Iris pigment epithelial cell (primary cell): Measurements from ENCODE around the gene ASPG.

Experiments
- DNase-seq: peaks from one replicate; pipeline ENCODE4 v3.0.0-alpha.2; 2011; ENCODE audit warnings: low read depth

The ASPG gene

DNA sequence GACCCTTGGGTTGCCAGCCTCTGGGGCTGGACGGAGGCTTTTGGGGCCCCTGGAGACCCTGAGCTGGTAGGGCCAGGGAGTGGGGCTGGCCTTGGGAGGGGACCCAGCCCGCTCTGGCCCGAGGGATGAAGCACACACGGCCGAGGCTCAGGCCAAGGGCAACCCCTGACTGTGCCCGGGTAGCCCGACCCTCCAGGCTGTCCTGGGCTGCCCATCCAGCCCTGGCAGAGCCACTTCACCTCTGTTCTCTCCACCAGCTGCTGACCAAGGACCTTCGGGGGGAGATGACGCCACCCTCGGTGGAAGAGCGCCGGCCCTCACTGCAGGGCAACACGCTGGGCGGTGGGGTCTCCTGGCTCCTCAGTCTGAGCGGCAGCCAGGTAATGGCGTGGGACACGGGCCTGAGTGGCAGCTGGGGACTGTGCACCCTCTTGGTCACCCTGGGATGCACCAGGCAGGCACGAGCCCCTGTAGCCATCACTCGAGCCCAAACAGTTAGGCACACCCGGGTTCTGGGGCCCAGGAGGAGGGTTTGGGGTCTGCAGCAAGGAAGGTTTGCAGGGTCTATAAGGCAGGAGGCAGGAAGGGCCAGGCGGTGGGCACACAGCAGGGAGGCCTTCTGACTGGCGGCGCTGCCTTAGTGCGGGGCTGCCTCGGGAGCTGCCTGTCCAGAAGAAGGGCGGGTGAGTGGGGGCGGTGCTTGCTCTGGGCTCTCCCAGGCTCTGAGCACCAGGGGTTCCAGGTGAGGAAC is 19.7 kb downstream of the ASPG start:
- no peak for DNase-seq

DNA sequence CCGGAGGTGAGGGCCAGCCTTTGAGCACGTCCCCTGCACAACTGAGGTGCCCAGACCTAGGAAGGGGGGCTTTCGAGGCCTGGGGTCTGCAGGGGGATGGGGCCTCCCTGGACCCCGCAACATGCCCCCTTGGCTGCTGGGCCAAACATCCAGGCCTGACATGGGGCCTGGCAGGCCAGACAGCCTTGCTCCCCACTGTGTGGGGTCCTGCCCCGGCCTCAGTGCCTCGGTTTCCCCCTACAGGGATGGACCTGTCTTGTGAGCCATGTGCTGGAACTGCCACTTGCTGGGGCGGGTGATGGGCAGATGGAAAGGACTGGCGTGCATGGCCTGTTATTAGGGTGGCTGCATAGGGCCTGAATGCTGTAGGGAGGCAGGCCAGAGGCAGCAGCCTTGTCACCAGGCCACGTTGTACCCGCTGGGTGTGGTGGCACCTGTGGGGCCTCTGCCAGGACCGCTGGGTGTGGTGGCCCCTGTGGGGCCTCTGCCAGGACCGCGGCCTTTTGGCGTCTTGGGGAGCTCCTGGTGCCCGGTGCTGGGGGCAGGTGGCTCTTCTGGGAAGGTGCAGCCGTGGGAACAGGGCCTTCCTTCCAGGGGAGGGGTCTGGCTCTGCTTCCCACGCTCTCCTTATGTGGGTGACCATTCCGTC is 20.4 kb downstream of the ASPG start:
- DNase-seq, result no peak

DNA sequence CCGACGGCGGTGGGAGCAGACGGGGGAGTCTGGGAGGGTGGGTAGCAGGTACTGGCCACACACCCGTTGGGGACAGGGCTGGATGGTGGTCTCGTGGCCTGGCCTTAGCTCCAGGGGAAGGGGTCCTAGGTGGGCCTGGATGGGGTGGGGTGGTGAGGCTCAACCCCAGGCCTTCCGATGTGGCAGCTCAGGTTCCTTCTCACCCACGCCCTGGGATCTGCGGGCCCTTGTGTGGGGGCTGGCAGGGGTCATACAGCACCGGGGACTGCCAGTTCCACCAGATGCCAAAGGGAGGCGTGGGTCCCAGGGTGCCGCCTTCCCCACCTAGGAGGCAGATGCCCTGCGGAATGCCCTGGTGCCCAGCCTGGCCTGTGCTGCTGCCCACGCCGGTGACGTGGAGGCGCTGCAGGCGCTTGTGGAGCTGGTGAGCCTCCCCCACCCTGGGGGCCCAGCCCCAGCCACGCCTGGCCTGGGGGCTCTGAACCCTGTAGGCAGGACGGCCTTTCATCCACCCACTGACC is 21.0 kb downstream of the ASPG start:
- DNase-seq, result no peak

DNA sequence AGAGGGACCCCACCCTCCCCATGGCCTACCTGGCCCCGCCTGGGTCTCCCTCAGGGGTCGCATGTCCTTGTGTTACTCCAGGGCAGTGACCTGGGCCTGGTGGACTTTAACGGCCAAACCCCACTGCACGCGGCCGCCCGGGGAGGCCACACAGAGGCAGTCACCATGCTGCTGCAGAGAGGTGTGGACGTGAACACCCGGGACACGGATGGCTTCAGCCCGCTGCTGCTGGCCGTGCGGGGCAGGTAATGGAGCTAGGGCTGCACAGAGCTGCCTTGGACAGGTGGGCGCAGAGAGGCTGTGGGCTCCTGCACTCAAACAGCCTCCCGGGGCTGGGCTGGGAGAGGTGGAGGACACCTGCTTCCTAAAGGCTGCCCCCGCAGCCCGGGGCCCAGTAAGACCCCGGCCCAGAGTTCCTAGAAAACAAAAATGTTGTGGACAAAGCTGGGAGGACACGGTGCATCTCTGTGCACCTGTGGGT is 21.6 kb downstream of the ASPG start:
- no peak for DNase-seq

DNA sequence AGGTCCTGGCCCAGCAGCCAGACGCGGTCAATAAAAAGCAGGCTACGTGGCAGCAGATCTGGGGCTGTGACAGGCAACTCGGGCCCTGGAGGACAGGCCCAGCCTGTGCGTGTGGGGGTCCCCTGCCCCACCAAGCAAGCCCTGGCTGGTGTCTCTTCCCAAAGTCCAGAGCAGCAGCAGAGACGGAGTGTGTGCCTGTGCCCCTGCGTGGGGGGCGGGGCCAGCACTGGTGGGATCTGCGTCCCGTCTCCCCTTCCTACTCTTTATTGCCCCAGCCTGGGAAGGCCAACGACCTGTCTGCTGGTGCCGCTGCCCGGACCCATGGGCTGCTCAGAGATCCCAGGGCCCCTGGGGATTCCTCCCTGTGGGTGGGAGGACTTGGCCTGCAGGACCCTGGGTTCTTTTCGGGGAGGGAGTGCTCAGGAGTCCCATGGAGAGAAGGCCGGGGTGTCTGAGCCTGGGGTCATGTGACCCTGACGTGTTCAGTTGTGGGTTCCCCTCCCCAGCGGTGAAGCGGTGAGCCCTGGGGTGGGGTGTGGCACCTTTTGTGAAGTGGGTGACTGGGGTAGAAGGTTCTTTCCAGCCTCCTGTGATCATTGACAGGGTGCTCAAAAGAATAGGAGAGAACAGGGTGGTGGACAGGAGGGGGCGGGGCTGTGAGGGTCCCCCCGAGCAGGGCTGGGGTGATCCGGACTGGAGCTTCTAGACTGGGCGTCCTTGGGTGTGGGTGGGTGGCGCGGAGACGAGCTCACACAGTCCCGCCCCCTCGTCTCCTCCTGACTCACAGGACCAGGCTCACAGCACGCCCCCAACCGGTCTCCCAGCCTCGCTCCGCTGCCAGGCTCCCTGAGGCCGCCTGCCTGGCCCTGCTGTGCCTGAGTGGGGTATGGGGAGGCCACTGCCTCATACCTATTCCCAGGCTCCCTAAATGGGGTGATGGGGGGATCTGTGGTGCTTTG is 22.4 kb downstream of the ASPG start:
- no peak for DNase-seq

DNA sequence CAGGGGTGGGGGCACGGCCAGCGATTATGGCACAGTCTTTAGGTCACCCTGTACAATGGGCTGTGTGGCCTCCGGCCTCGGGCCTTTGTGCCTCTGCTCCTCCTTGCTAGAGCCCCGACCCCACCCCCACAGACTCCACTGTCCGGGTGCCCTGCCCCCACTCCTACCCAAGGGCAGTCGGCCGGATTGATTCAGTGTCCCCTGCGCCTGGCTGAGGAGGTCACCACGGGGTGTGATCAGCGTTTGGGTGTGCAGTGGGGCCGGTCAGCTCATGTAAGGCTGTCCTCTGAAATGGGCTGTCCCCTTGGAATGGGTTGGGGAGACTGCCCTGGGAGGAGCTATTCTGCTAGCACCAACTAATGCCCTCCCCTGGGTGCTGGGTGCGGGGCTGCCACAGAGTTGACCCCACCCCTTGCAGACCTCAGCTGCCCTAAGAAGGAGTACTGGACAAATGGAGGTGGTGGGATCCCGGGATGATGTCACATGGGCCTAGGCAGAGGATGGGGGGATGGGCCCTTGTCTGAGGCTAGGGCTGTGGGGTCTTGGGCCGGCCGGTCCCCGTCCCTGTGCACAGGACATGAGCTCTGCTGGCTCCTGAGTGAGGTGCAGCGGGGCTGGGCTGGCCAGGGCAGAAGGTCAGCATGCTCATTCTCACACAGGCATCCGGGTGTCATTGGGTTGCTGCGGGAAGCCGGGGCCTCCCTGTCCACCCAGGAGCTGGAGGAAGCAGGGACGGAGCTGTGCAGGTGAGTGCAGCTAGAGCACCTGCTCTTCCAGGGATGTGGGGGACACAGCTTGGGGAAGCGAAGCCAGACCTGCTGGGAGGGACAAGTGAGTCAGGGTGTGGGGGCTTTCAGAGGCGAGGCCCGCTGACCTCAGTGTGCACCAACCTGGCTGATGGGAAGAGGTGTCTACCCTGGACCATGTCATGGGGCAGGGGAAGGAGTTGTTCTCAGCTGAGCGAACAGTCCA is 23.4 kb downstream of the ASPG start:
- no peak for DNase-seq

DNA sequence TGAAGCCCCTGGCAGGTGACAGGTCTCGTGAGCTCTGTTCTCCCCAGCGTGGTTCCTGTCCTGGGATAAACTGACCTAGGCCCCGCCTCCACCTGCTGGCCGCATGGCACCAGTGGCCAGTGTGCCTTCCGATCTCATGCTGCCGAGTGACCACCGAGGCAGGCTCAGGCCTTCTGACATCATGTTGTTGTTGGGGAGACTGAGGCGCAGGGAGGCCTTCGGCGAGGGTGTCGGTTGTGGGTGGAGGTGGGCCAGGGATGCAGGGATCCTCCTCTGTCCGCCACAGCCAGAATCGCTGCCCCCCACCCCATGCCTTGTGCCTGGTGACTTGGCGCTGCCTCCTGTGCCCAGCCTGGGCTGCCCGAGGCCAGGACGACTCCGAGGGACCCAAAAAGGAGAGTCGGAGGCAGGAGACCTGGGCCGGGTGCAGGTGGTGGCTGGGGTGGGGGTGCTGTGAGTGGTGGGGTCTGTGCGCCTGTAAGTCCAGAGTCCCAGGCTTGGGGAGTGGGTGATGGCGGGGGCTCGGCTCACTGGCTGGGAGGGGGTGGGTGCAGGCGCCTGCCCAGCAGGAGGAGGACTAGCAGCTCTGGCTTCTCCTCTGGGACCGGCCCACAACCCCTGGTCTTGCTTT is 24.3 kb downstream of the ASPG start:
- no peak for DNase-seq

DNA sequence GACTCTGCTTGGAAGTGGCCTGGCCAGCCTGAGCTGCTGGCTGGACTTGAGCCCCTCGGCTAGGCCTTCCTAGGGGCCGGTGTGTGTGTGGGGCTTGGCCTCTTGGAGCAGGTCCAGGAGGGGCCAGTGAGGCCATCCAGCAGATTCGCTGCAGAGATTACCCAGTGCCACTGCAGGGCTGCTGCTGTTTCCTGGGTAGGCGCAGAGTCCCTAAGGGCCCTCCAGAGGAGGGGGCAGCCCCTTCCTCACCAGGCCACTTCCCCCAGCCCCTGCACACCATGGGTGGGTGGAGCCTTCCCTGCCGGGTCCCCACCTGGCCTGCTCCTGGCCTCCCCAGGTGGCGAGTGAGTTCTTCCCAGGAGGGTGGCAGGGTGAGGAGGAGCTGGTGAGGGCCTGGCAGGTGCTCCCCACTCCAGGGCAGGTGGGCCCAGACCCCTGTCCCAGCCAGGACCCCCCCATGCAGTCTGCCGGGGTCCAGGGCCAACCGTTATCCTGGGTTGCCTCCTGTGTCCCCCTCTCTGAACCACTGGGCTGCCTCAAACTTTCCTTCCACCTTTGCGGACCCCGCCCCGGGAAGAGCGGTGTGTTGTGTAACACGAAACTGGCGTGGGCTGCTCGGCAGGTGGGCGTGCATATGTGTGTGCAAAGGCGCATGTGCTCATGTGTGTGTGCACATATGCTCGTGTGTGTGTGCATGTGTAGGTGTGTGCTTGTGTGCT is 25.1 kb downstream of the ASPG start:
- no peak for DNase-seq

DNA sequence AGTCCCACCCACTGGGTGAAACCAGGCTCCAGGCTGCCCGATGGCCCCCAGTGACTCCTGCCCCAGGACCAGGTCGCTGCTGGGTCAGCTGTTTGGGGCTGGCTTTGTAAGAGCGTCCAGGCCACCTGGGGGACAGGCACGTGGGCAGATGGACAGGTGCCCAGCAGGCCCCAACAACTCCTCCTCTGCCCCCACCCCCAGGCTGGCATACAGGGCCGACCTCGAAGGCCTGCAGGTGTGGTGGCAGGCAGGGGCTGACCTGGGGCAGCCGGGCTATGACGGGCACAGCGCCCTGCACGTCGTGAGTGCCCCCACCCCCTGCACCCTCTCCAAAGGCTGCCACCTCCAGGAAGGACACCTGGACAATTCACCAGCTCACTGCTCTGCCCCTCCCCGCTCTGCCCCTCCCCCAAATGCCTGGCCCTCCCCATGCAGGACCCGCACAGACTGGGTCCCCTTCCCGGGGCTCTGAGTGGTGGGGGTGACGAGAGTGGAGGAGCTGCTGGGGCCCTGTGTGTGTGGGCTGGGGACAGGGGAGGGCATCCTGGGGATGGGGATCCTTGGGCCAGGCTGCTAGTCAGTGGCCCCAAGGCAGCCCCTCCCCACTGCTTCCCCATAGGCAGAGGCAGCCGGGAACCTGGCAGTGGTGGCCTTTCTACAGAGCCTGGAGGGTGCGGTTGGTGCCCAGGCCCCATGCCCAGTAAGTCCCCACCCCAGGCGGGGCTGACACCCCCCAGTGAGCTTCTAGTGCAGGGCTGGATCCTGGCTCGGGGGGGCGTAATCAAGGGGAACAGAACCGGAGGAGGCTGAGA is 26.0 kb downstream of the ASPG start:
- no peak for DNase-seq

DNA sequence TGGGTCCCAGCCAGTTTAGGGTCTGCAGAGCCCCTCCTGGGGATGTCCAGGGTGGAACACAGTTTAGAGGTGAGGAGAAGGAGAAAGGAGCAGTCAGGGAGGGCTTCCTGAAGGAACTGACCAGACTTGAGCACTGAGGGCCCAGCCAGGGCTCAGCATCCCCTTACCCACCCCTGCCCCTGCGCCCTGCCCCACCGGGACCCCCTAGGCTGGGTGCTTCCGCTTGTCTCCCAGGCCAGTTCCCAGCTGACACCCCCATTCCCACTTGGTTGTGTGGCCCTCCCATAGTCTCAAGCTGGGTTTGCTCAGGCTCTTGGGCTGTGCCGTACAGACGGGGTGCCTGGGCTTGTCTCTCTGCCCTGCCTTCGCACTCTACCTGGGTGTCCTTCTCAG is 26.6 kb downstream of the ASPG start:
- DNase-seq, result no peak

DNA sequence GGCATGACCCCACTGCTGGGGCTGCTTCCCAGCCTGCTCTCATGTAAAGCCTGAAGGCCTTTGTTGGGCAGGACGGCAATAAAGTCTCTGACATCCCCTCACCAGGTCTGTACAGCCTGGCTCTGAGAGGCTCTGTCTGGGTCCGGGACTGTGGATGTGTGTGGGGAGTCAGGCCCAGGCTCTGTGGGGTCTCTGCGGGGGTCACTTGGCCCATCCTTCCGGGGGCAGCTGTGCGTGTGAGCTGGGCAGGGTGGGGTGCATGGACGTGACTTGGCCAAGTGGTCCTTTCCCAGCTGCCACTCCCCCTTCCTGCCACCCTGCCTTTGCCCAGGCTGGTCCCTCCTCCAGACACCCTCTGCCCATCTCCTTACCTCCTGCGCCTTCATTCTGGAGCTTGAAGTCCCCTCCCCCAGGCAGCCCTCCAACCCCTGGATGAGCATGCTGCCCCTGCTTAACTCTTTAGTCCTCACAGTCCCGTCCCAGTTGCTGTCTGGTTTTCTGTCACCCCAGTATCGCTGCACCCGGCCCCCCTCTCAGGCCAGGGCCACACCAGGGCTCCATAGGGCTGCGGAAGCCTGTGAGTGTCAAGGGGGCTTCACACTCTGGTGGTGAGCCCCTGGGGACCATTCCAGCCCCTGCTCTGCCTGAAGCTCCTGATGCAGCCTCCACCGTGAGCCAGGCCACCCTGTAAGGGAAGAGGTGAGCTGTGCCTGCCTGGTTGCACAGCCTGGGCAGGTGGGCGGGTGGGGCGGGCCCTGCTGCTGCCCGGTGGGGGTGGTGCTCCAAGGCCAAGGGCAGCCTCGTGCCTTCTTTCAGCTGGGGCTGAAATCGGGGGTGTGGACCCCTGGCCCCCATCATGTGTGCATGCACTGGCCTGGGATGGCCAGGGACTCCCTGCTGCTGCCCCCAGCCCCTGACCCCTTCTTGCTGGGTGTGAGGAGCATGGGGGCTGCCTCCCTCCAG is 27.4 kb downstream of the ASPG start:
- no peak for DNase-seq

DNA sequence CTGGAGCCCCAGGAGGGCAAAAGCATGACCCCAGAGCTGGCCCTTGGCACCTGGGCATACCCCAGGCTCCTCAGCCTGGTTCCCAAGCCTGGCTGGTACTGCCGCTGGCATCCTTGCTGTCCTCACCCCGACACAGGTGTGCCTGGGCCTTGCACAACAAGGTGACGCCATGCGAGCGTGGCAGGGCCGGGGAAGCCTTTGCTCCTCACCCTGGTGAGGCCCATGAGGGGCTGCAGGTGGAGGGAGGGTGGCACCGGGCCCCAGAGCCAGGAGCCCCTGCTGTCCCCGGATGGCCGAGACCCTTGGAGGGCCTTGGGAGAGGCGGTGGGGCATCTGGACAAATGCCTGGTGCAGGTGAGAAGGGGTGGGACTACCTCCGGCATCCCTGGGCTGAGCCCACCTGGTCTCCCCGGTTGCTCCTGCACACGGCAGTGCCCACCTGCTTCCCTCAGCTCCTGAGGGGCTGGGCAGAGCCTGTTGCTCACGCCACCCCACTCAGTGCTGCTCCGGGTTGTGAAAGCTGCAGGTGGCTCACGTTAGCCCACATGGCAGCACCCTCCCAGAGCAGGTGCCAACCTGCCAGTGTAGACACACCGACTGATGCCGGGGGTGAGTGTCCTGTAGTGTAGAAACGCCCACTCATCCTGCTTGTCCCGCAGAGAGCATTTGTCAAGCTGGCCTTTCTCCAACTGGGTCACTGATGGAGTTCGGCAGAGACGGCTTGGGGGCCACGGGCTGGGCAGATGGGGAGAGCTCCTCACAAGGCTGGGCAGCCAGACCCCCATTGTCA is 28.3 kb downstream of the ASPG start:
- no peak for DNase-seq

DNA sequence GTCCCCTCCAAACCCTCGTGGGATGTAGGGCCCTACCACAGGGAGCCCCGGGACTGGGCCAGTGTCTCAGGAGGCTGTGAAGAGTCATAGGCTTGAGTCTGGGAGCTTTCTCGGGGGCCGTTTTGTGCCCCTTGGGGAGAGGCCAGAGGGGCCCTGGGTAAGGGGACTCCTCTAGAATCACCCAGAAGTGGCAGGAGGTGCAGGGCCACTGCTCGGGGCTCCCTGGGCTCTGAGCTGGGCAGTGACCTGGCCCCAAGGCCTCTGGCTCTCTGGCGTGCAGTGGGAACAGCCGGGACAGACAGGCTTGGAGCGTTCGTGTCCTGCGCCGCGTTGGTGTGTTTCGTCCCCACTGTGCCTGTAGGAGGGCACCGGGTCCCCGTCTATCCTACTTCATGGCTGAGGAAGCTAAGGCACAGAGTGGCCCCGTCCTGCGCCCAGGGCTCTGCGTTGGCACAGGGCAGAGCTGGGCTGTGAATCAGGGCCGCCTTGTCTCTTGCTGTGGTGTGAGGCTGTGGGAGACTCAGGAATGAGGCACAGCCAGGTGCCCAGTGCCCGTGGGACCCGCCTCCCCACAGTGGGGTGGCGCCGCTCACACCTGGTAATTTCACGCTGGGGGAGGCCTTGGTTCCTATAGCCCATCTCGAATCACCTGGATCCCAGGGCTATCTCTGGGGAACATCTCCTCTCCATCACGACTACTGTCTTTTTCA is 29.1 kb downstream of the ASPG start:
- no peak for DNase-seq

DNA sequence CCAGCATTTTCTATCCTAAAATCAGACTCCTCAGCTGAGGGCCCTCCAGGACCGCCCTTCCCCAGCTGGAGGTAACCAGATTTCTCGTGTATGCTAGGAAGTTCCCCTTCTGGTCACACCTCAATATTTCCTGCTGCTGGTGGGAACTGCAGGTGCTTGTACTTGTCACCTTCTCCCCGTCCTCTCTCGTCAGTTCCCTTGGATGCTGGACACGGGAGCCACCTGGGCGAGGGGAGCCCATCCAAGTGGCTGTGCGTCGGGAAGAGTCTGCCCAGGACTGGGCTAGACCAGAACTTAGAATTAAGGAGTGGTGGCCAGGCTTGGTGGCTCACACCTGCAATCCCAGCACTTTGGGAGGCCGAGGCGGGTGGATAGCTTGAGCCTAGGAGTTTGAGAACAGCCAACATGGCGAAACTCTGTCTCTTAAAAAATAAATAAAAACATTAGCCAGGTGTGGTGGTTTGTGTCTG is 29.7 kb downstream of the ASPG start:
- no peak for DNase-seq

DNA sequence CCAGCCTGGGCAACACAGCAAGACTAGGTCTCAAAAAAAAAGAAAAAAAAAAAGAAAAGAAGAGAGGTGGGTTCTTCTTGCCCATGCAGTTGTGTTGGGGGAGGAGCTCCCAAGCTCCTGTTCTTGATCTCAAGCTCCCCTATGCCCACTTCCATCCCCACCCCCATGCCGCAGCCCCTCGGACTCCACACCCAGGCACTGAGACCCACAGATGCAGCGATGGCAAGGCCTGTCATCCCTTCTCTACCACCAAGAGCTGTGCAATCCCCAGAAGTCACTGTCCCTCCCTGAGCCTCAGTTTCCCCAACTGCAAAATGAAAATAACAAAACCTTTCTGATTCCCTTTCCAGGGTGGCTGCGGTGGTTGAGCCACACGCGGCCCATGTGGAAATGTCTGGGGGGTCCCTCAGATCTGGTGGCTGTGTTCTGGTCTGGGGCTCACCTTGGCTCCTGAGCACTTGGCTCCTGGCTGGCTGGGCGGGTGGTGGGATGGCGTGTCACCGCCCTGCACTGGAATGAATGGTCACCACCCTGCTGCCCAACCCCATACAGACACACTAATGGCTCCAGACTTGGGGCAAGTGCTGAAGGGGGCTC is 30.3 kb downstream of the ASPG start:
- DNase-seq, result no peak

DNA sequence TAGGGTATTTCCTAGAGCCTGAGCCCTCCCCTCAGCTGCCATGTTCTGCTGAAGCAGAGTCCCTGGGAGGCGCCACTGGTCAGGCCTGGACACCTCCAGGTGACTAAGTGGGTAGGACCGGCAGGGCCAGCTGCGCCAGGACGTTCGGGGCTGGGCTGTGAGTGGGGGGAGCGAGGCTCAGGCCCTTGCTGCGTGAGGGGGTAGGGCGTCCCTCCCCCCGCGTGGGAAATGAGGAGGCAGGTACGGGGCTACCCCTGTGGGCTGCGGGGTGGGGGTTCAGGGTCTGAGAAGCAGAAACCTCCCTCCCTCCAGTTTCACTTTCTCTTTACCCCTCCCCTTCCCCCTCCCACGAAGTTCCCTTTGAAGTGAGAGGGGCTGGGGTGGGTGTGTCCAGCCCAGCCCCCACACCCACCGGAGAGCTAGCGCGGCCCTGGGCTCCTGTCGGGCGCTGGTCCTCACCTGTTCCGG is 30.8 kb downstream of the ASPG start:
- DNase-seq, result no peak
